Measurements from ENCODE around the gene MYO5B.

Gene MYO5B

DNA sequence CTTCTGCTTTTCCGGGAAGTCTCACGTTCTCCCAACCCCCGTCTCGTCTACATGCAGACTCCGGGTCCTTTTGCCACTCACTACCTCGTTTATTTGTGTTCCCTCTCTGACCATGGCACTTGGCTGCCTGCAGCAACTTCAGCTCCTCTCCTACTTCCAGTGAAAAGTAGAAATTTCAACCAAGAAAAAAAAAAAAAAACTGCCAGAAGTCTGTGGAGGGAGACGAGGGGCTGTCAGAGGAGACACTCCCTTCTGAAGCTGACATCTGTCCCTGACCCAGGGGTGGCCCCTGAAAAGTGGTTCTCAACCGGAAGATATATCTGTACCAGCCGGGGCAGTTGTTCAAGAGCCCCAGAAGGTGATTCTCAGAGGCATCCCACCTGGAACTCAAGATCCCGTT lies 742 bp upstream of the MYO5B start:
- H3K4me3 ChIP-seq (ENCODE audit: insufficient read depth, low read length, poor library complexity, severe bottlenecking): no peak overlapping the region
- H3K27me3 ChIP-seq (ENCODE audit: low read length): no peaks in the 10 kb centered on the region
- no peak overlapping the region for H3K9ac ChIP-seq (ENCODE audit: low read length)
- H3K9me2 ChIP-seq (replicated peaks; ENCODE audit: insufficient read depth, low read length): no peaks in the 10 kb centered on the region
- H4K20me1 ChIP-seq (ENCODE audit: low read depth, low read length): no peaks in the 10 kb centered on the region
- no peaks in the 10 kb centered on the region for H3K36me3 ChIP-seq (ENCODE audit: low read length)
- H3K4me2 ChIP-seq (ENCODE audit: low read depth, low read length, poor library complexity, severe bottlenecking): no peak overlapping the region
- H2AFZ ChIP-seq (ENCODE audit: low read depth, low read length, severe bottlenecking): no peak overlapping the region
- no peak overlapping the region for H3K27ac ChIP-seq (ENCODE audit: low read depth, low read length)
- no peaks in the 10 kb centered on the region for H3K79me2 ChIP-seq (ENCODE audit: insufficient read depth, low read length)
- no peaks in the 10 kb centered on the region for H3K9me3 ChIP-seq (ENCODE audit: insufficient read depth, low read length)
- TF ChIP-seq EZH2phosphoT487 (conservative IDR thresholded peaks at IDR 0.05; ENCODE audit: low read length): no peak
- TF ChIP-seq, protein P1, sequence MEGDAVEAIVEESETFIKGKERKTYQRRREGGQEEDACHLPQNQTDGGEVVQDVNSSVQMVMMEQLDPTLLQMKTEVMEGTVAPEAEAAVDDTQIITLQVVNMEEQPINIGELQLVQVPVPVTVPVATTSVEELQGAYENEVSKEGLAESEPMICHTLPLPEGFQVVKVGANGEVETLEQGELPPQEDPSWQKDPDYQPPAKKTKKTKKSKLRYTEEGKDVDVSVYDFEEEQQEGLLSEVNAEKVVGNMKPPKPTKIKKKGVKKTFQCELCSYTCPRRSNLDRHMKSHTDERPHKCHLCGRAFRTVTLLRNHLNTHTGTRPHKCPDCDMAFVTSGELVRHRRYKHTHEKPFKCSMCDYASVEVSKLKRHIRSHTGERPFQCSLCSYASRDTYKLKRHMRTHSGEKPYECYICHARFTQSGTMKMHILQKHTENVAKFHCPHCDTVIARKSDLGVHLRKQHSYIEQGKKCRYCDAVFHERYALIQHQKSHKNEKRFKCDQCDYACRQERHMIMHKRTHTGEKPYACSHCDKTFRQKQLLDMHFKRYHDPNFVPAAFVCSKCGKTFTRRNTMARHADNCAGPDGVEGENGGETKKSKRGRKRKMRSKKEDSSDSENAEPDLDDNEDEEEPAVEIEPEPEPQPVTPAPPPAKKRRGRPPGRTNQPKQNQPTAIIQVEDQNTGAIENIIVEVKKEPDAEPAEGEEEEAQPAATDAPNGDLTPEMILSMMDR (IDR thresholded peaks at IDR 0.05; ENCODE audit: insufficient read depth, low read length, poor library complexity, severe bottlenecking): no peak
- H3F3A ChIP-seq (ENCODE audit: insufficient read depth): no peaks in the 10 kb centered on the region

DNA sequence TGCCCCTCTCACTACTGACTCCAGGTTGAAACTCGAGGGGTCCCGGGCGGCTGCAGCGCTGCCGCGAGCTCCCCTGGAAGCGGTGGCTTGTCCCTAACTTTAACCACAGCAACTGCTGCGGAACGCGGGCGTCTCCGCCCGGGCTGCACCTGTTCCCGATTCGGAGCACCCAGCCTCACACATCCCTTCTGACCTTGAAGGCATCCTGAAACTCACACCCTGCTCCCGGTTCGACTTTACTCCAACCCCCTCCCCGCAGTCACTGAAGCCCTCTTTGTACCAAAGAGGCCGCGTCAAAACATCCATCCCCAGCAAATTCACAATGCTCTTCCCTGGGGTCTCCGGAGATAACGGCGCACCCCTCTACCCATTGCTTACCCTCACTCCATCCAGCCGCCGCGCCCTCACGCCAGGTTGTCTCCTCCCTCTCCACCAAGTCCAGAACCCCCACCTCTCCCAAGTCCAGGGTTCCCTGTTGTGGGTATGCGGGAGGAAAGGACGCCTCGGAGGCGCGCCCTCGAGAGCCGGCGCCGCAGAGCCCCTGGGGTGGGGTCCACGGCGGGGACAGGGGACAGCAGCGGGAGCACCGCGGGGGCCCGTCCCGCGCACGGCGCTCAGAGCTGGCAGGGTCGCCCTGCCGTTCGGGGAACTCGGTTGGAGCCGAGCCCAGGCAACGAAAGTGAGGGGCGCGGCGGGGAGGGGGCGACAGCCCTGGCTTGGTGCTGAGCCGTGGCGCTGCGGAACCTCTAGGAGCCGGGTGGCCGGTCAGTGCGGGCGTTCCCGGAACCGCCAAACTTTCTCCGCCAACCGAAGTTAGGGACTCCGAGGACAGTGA lies 934 bp downstream of the MYO5B start:
- no peak overlapping the region for H3K9ac ChIP-seq (ENCODE audit: low read length)
- no peaks in the 10 kb centered on the region for H3K79me2 ChIP-seq (ENCODE audit: insufficient read depth, low read length)
- H3F3A ChIP-seq (ENCODE audit: insufficient read depth): no peaks in the 10 kb centered on the region
- no peaks in the 10 kb centered on the region for H3K27me3 ChIP-seq (ENCODE audit: low read length)
- no peaks in the 10 kb centered on the region for H3K9me3 ChIP-seq (ENCODE audit: insufficient read depth, low read length)
- H3K36me3 ChIP-seq (ENCODE audit: low read length): no peaks in the 10 kb centered on the region
- no peak overlapping the region for H3K27ac ChIP-seq (ENCODE audit: low read depth, low read length)
- H2AFZ ChIP-seq (ENCODE audit: low read depth, low read length, severe bottlenecking): no peak overlapping the region
- no peak overlapping the region for H3K4me2 ChIP-seq (ENCODE audit: low read depth, low read length, poor library complexity, severe bottlenecking)
- no peaks in the 10 kb centered on the region for H4K20me1 ChIP-seq (ENCODE audit: low read depth, low read length)
- no peaks in the 10 kb centered on the region for H3K9me2 ChIP-seq (replicated peaks; ENCODE audit: insufficient read depth, low read length)
- TF ChIP-seq, protein P1 (IDR thresholded peaks at IDR 0.05; ENCODE audit: insufficient read depth, low read length, poor library complexity, severe bottlenecking): no peak
- no peak for TF ChIP-seq EZH2phosphoT487 (conservative IDR thresholded peaks at IDR 0.05; ENCODE audit: low read length)
- H3K4me3 ChIP-seq (ENCODE audit: insufficient read depth, low read length, poor library complexity, severe bottlenecking): no peak overlapping the region

DNA sequence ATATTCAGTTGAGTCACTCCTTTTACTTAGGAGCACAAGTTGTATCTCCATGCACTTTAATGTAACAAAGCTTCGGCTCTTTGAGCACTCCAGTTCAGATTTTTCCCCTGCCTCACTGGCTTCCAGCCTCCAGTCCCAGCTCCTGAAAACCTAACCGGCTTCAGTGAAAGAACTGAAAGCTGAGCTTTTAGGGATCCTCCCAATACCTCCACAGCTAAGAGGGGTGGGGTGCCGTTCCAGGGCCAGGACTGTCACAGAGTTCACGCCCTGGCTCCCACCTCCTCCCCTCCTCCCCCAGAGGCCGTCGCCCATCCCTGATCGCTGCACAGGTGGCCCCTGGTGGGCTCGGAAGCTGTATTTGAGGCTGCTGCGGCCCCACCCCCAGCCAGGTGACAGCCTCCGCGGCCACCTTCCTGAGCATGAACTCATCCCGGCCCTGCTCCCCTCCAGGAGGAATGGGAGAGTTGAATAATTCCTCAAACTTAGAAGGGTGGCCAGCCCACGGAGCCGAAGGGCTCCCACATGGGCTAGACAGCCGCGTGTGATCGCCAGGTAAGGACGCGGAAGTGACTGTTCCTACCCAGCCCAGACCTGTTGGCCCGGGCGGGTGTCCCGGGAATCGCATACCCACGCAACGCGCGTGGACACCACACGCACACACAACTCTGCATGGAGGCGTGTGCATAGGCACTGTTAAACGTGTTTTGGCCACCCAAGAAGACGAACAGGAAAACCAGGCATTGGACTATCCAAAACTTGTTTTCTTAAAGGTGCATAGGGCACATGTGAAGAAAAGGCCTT lies 1.8 kb downstream of the MYO5B start:
- Histone ChIP-seq H3K36me3 (ENCODE audit: low read length) (no peaks in the 10 kb centered on the region), H3K4me2 (ENCODE audit: low read depth, low read length, poor library complexity, severe bottlenecking) (no peak overlapping the region), H4K20me1 (ENCODE audit: low read depth, low read length) (no peaks in the 10 kb centered on the region), H3F3A (ENCODE audit: insufficient read depth) (no peaks in the 10 kb centered on the region), H3K9ac (ENCODE audit: low read length) (no peak overlapping the region), H3K27me3 (ENCODE audit: low read length) (no peaks in the 10 kb centered on the region), H3K4me3 (ENCODE audit: insufficient read depth, low read length, poor library complexity, severe bottlenecking) (no peak overlapping the region), H3K9me3 (ENCODE audit: insufficient read depth, low read length) (no peaks in the 10 kb centered on the region), H3K27ac (ENCODE audit: low read depth, low read length) (no peak overlapping the region), H3K79me2 (ENCODE audit: insufficient read depth, low read length) (no peaks in the 10 kb centered on the region), H3K9me2 (replicated peaks; ENCODE audit: insufficient read depth, low read length) (no peaks in the 10 kb centered on the region), H2AFZ (ENCODE audit: low read depth, low read length, severe bottlenecking) (no peak overlapping the region)
- TF ChIP-seq, protein P1 (IDR thresholded peaks at IDR 0.05; ENCODE audit: insufficient read depth, low read length, poor library complexity, severe bottlenecking): no peak
- TF ChIP-seq EZH2phosphoT487 (conservative IDR thresholded peaks at IDR 0.05; ENCODE audit: low read length): no peak
